AG09309 (cell line): ENCODE measurements around the gene TBC1D32.
"Not testable (repeated sequence)": the region's sequence is repeated elsewhere in the genome, so short reads cannot be mapped to it uniquely, and the experiment has no call there.

Experiments used
- DNase-seq: peaks from one replicate; pipeline ENCODE4 v3.0.0-alpha.2; 2010; ENCODE audit warnings: low read depth
- H3K4me3 ChIP-seq: 2 replicates; pipeline ENCODE4 v1.5.1; 2011; ENCODE audit warnings: mild to moderate bottlenecking, low read depth, low read length, moderate library complexity; ENCODE audit not compliant: control insufficient read depth
- TF ChIP-seq, protein P1 (sequence below): IDR thresholded peaks from 2 replicates; pipeline ENCODE4 v1.5.1; 2011; ENCODE audit warnings: mild to moderate bottlenecking, low read depth, low read length, inconsistent platforms; ENCODE audit not compliant: insufficient read depth, control insufficient read depth; ENCODE audit errors: missing control alignments

The TBC1D32 gene

DNA sequence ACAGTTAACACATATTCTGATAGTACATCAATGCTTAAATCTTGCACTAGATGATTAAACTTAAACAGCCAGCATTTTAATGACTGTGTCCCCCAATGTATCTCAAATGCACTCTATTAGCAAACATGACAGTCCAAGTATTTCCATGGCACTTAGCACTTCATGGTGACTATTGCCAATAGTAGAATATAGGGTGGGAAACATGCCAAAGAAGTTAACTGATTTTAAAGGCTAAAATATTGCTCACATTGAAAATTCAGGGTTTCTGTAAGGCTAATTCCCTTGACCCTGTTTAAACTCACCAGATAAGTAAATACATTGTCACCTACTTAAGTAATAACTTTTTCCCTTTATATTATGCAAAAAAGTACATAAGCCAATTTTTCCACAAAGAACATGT, 266.9 kb downstream of the TBC1D32 start:
- no peak overlapping the region for H3K4me3 ChIP-seq
- no peak for DNase-seq
- TF ChIP-seq, protein P1, sequence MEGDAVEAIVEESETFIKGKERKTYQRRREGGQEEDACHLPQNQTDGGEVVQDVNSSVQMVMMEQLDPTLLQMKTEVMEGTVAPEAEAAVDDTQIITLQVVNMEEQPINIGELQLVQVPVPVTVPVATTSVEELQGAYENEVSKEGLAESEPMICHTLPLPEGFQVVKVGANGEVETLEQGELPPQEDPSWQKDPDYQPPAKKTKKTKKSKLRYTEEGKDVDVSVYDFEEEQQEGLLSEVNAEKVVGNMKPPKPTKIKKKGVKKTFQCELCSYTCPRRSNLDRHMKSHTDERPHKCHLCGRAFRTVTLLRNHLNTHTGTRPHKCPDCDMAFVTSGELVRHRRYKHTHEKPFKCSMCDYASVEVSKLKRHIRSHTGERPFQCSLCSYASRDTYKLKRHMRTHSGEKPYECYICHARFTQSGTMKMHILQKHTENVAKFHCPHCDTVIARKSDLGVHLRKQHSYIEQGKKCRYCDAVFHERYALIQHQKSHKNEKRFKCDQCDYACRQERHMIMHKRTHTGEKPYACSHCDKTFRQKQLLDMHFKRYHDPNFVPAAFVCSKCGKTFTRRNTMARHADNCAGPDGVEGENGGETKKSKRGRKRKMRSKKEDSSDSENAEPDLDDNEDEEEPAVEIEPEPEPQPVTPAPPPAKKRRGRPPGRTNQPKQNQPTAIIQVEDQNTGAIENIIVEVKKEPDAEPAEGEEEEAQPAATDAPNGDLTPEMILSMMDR = no peak

DNA sequence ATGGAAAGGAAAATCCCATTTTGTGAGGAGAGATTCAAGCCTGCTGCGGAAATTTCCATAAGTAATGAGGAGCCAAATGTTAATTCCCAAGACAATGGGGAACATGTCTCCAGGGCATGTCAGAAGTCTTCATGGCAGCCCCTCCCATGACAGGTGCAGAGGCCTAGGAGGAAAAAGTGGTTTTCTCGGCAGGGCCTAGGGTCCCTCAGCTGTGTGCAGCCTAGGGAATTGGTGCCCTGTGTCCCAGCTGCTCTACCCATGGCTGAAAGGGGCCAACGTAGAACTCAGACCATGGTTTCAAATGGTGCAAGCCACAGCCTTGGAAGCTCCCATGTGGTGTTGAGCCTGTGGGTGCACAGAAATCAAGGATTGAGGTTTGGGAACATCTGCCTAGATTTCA, 269.9 kb downstream of the TBC1D32 start:
- TF ChIP-seq, protein P1 = no peak
- no peak overlapping the region for H3K4me3 ChIP-seq
- DNase-seq = no peak

DNA sequence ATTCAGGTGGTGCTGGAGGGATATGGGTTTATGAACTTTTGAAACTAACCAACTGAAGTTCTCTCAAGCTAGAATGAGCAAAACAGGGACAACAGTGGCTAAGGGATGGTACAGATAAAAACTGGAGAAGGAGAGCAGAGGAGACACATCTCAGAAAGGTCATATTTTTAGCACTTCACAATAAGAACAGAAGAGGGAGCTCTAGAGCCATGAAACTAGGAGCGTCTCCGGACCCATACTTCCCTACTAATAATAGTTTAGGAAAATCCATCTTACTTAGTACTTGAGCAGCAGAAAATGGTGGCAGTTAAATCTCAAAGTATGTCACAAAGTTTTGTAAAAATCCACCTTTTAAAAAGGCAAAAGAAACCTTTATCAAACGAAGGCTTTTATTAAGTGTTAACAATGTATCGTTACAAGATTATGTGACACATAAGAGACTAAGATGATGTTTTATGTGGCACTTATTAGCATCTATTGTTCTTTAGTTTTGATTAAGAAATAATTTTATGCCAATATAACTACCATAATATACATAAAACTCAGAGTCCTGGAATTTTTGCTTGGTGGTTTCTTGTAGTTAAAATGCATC, 278.6 kb downstream of the TBC1D32 start:
- peak; percentile 8 for DNase-seq
- TF ChIP-seq, protein P1 = peak; percentile 74

DNA sequence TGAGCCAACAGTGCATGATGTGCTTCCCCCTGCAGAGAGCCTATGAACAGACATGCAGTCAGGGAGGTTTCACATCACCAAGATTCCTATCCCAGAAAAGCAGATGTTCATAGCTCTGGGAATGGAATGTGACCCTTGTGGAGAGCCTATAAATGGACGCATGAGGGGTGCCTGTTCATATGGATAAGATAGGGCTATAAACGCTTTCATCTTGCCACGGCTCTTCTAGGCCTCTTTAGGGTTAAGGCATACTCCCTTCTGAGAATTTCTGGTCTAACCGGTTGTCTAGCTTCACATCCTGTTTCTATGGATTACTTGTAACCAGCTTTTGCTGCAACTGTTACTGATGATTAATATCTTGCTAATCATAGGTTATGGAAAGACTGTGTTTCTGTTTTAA, 285.7 kb downstream of the TBC1D32 start:
- DNase-seq, H3K4me3 ChIP-seq: not testable (repeated sequence)

More for the DNA sequence above, 278.6 kb downstream of the TBC1D32 start:
- H3K4me3 ChIP-seq = no peak overlapping the region

DNA sequence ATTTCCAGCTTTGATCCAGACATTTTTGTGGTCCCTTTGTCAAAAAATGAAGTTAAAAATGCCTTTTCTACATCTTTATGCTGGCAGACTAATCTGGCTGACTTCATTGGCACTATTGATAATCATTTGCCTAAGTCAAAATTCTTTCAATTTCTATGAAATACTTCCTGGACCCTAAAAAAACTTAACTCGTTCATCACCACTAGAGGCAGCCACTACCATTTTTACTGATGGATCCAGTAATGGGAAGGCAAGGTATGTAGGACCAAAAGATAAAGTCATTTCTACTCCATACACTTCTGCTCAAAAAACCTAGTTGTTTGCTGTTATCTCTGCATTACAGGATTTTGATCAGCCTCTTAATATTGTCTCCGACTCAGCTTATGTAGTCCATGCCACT, 289.4 kb downstream of the TBC1D32 start:
- not testable (repeated sequence) for H3K4me3 ChIP-seq

DNA sequence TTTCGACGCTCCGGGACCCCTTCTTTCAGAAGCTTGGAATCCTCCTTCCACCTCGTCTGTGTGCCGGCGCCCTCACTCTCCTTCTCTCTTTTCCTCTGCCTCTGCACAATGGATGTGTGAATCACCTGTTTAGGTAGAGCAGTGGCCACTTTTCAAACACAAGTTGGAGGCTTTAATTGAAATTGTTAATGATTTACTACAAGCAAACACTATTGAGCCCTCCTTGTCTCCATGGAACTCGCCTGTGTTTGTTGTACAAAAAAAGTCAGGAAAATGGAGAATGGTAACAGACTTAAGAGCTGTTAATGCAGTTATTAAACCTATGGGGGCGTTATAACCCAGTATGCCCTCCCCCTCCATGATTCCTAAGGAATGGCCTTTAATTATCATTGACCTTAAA, 290.6 kb downstream of the TBC1D32 start:
- not testable (repeated sequence) for DNase-seq

More for the DNA sequence above, 289.4 kb downstream of the TBC1D32 start:
- DNase-seq = not testable (repeated sequence)

DNA sequence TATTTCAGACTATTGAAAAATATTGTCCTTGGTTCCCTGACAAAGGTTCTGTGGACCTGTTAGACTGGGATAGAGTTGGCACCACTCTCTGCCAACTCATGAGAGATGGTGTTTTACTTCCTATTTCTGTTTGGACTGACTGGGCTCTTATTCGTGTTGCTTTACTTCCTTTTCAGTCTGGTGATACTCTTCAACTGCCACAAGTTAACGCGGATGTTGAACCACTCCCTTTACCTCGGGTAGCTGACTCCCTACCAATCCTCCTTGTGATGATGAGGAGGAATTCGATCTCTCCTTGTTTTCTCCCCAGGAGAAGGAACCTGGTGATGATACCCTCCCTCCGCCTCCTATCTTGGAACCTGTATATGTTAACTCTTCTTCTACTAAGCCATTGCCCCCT, 291.1 kb downstream of the TBC1D32 start:
- not testable (repeated sequence) for H3K4me3 ChIP-seq, DNase-seq

More for the DNA sequence above, 290.6 kb downstream of the TBC1D32 start:
- not testable (repeated sequence) for H3K4me3 ChIP-seq

DNA sequence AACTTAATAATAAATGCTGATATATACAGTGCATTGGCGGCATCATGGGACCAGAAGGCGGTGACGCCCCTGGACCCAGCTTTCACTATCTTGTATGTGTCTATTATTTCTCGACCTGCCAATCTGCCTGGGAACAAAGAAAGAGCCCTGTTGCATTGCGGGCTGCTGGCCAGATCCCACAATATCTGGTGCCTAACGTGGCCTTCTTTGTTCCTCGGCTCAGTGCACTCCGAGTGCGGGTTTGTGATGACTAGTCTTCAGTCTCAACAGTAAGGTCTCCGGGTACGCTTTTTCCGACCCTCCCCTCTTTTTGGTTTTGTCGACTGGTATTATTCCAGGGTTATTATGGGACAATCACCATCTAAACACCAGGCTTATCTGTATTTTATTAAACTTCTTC, 291.5 kb downstream of the TBC1D32 start:
- no peak for DNase-seq
- no peak overlapping the region for H3K4me3 ChIP-seq
- TF ChIP-seq, protein P1 = no peak

DNA sequence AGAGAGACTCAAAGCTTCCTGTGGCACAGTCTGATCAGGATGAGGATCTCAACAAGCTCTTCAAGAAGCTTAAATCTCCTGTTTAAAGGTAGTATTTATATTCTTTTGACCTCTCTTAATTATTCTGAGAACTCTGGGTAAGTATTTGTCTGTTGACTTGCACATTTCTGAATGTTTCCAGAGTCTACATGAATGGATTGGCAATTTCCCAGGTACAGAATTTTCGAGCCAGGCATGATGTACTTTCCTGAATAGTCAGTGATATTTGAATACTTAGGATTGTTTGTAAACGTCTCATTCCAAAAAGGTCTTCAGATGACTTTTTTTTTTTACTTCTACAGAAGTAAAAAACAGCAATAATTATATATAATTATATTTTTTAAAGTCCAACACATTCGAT, 293.4 kb downstream of the TBC1D32 start:
- TF ChIP-seq, protein P1 = no peak
- H3K4me3 ChIP-seq = no peak overlapping the region
- DNase-seq = no peak
